PC-9 (cell line): ENCODE results near the gene AZI2. TPM values are rescaled to one million over a fixed set of nuclear protein-coding genes. Genes with fewer than 3 reads are reported as not detected.

Source experiments
- BruUV-seq: library from RNA; stranded (reverse); fragments of 400-500 nt; replicated peaks from 2 replicates; lab custom pipeline; 2021; lab: Mats Ljungman, UMichigan
- CTCF ChIA-PET: fragments of 300-600 bp; sonication (Branson Sonifier 250); formaldehyde crosslinking; loops from one replicate; lab custom pipeline; 2022; ENCODE audit warnings: antibody characterized with exemption; lab: Charles Lee
- POLR2A ChIA-PET: fragments of 300-600 bp; sonication (Branson Sonifier 250); formaldehyde crosslinking; loops from one replicate; lab custom pipeline; 2022; ENCODE audit warnings: antibody characterized with exemption; ENCODE audit not compliant: unreplicated experiment; lab: Charles Lee
- DNase-seq, 2 experiments: peaks; one replicate each; pipeline versions ENCODE4 v3.0.0 to v3.0.0-alpha.2; 2015 to 2022; ENCODE audit warnings: mixed read lengths in 1 of 2
- H2AFZ ChIP-seq: fragments of 200-600 bp; sonication (generic); 2 replicates; pipeline ENCODE4 v1.8.1; 2017; ENCODE audit warnings: antibody characterized with exemption
- H3F3A ChIP-seq: fragments of 200-600 bp; sonication (generic); 2 replicates; pipeline ENCODE4 v1.8.1; 2017; ENCODE audit warnings: antibody characterized with exemption, mild to moderate bottlenecking, low read depth; ENCODE audit not compliant: insufficient read depth
- H3K27ac ChIP-seq: fragments of 200-600 bp; sonication (generic); 2 replicates; pipeline ENCODE4 v1.6.1; 2016; ENCODE audit warnings: mixed run types
- H3K27me3 ChIP-seq: fragments of 200-600 bp; sonication (generic); 2 replicates; pipeline ENCODE4 v1.6.1; 2016; ENCODE audit warnings: low read depth, mixed run types; ENCODE audit not compliant: insufficient read depth
- H3K36me3 ChIP-seq: fragments of 200-600 bp; sonication (generic); 2 replicates; pipeline ENCODE4 v1.6.1; 2016; ENCODE audit warnings: low read depth, mixed run types
- H3K4me1 ChIP-seq: fragments of 200-600 bp; sonication (generic); replicated peaks from 2 replicates; pipeline ENCODE4 v1.6.1; 2016; ENCODE audit warnings: mixed run types; ENCODE audit not compliant: insufficient read depth
- H3K4me2 ChIP-seq: fragments of 200-600 bp; sonication (generic); 2 replicates; pipeline ENCODE4 v1.6.1; 2017; ENCODE audit warnings: mixed run types
- H3K4me3 ChIP-seq: fragments of 200-600 bp; sonication (generic); 2 replicates; pipeline ENCODE4 v1.6.1; 2016; ENCODE audit warnings: mixed run types
- H3K79me2 ChIP-seq: fragments of 200-600 bp; sonication (generic); 2 replicates; pipeline ENCODE4 v1.6.1; 2017; ENCODE audit warnings: low read depth, mixed run types
- H3K9me2 ChIP-seq: fragments of 200-600 bp; sonication (generic); 2 replicates; pipeline ENCODE4 v1.8.1; 2017; ENCODE audit warnings: mild to moderate bottlenecking; ENCODE audit not compliant: insufficient read depth
- H3K9me3 ChIP-seq: fragments of 200-600 bp; sonication (generic); 2 replicates; pipeline ENCODE4 v1.8.1; 2016; ENCODE audit warnings: low read depth; ENCODE audit not compliant: insufficient read depth
- H4K20me1 ChIP-seq: fragments of 200-600 bp; sonication (generic); 2 replicates; pipeline ENCODE4 v1.8.1; 2017; ENCODE audit not compliant: insufficient read depth
- CTCF ChIP-seq: fragments of 200-600 bp; sonication (generic); conservative IDR thresholded peaks from 2 replicates; pipeline ENCODE4 v1.6.1; 2017; ENCODE audit warnings: mixed run types, antibody characterized with exemption, mild to moderate bottlenecking, moderate library complexity
- EZH2 ChIP-seq: fragments of 200-600 bp; sonication (generic); IDR thresholded peaks from 2 replicates; pipeline ENCODE4 v1.8.0; 2017; ENCODE audit warnings: antibody characterized with exemption, low read depth
- intact Hi-C: fragments of 100-400 bp; cut with micrococcal nuclease; formaldehyde crosslinking; loops from one replicate; pipeline ENCODE4 v1.10.0; 2022; ENCODE audit not compliant: unreplicated experiment
- total RNA-seq: library from RNA; stranded (reverse); gene quantifications from 2 replicates; pipeline ENCODE4 v1.2.3, GENCODE V29; 2021

Gene AZI2
- total RNA-seq, 1 experiment from 2014 or later, result 39.5 TPM

- Histone ChIP-seq H3K9me2 (no peaks in the 10 kb centered on the region), H3K79me2 (no peaks in the 10 kb centered on the region), H3K9me3 (no peaks in the 10 kb centered on the region), H3K27me3 (no peaks in the 10 kb centered on the region), H3K4me3 (no peak overlapping the region), H4K20me1 (no peaks in the 10 kb centered on the region), H2AFZ (no peak overlapping the region), H3K27ac (no peak overlapping the region), H3K36me3 (no peaks in the 10 kb centered on the region), H3K4me2 (no peak overlapping the region), H3F3A (no peaks in the 10 kb centered on the region), H3K4me1 (no peaks in the 10 kb centered on the region)
- intact Hi-C loops, result no loop called here
- TF ChIP-seq EZH2 (no peak), CTCF (no peak)
- ChIA-PET CTCF (no interaction called here), POLR2A (no interaction called here)
- DNase-seq, result no peak
- no TSS peak for BruUV-seq
Measured at GRCh38 chr3:28294667-28295413, 53.8 kb downstream of the AZI2 start.

- ChIA-PET POLR2A (no interaction called here), CTCF (no interaction called here)
- TF ChIP-seq CTCF (no peak), EZH2 (no peak)
Measured at GRCh38 chr3:28292622-28293021, 56.0 kb downstream of the AZI2 start.

GRCh38 chr3:28291577-28291976, 57.0 kb downstream of the AZI2 start:
- Histone ChIP-seq H3K27ac (no peak overlapping the region), H3K4me3 (no peak overlapping the region), H3F3A (no peaks in the 10 kb centered on the region), H2AFZ (no peak overlapping the region), H3K36me3 (no peaks in the 10 kb centered on the region), H4K20me1 (0 out of 2 replicates have a peak, but pooled peaks cover 5% of the 10 kb centered on the region), H3K9me2 (no peaks in the 10 kb centered on the region), H3K27me3 (no peaks in the 10 kb centered on the region), H3K4me2 (no peak overlapping the region), H3K4me1 (no peaks in the 10 kb centered on the region), H3K79me2 (no peaks in the 10 kb centered on the region), H3K9me3 (no peaks in the 10 kb centered on the region)
- BruUV-seq, result no TSS peak
- CTCF ChIA-PET, result no interaction called here
- POLR2A ChIA-PET, result no interaction called here
- DNase-seq, result no peak
- intact Hi-C loops, result no loop called here
- TF ChIP-seq EZH2, result no peak
- TF ChIP-seq CTCF, result no peak

More at GRCh38 chr3:28292622-28293021, 56.0 kb downstream of the AZI2 start:
- Histone ChIP-seq H3K9me2 (no peaks in the 10 kb centered on the region), H3K4me1 (no peaks in the 10 kb centered on the region), H3K4me2 (no peak overlapping the region), H3K36me3 (no peaks in the 10 kb centered on the region), H4K20me1 (no peaks in the 10 kb centered on the region), H2AFZ (no peak overlapping the region), H3K9me3 (no peaks in the 10 kb centered on the region), H3K4me3 (no peak overlapping the region), H3F3A (no peaks in the 10 kb centered on the region), H3K27ac (no peak overlapping the region), H3K27me3 (no peaks in the 10 kb centered on the region), H3K79me2 (no peaks in the 10 kb centered on the region)
- intact Hi-C loops, result no loop called here
- BruUV-seq, result no TSS peak
- DNase-seq, result no peak
